Measurements from ENCODE around the gene NSD1.

Gene NSD1

DNA sequence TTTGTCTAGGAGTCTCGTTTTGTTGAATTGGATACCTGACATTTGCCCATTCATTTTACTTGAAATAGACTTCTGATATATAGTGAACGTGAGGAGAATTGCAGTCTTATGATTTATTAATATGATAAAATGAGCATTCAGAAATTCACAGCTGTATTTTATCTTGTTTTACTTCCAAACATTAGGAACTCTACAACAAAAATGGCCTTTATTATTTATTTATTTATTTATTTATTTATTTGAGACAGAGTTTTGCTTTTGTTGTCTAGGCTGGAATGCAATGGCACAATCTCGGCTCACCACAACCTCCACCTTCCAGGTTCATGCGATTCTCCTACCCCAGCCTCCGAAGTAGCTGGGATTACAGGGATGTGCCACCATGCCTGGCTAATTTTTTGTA, 108.7 kb downstream of the NSD1 start:
- no peak for TF ChIP-seq FOXP2 (optimal IDR thresholded peaks at IDR 0.05; ENCODE audit: borderline replicate concordance, extremely low read depth, extremely low read length, insufficient read depth)
- TF ChIP-seq, protein P1, sequence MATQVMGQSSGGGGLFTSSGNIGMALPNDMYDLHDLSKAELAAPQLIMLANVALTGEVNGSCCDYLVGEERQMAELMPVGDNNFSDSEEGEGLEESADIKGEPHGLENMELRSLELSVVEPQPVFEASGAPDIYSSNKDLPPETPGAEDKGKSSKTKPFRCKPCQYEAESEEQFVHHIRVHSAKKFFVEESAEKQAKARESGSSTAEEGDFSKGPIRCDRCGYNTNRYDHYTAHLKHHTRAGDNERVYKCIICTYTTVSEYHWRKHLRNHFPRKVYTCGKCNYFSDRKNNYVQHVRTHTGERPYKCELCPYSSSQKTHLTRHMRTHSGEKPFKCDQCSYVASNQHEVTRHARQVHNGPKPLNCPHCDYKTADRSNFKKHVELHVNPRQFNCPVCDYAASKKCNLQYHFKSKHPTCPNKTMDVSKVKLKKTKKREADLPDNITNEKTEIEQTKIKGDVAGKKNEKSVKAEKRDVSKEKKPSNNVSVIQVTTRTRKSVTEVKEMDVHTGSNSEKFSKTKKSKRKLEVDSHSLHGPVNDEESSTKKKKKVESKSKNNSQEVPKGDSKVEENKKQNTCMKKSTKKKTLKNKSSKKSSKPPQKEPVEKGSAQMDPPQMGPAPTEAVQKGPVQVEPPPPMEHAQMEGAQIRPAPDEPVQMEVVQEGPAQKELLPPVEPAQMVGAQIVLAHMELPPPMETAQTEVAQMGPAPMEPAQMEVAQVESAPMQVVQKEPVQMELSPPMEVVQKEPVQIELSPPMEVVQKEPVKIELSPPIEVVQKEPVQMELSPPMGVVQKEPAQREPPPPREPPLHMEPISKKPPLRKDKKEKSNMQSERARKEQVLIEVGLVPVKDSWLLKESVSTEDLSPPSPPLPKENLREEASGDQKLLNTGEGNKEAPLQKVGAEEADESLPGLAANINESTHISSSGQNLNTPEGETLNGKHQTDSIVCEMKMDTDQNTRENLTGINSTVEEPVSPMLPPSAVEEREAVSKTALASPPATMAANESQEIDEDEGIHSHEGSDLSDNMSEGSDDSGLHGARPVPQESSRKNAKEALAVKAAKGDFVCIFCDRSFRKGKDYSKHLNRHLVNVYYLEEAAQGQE (IDR thresholded peaks at IDR 0.05; ENCODE audit: insufficient read depth in 1 of 2, low read depth in 2 of 2, low read length in 2 of 2), result no peak
- TF ChIP-seq SIN3A (IDR thresholded peaks at IDR 0.05; ENCODE audit: borderline replicate concordance, insufficient read depth, low read length), result no peak
- TF ChIP-seq TAF1 (IDR thresholded peaks at IDR 0.05; ENCODE audit: borderline replicate concordance, insufficient read depth, low read length), result no peak
- TF ChIP-seq POLR2AphosphoS5 (IDR thresholded peaks at IDR 0.05; ENCODE audit: low read depth, low read length), result no peak

DNA sequence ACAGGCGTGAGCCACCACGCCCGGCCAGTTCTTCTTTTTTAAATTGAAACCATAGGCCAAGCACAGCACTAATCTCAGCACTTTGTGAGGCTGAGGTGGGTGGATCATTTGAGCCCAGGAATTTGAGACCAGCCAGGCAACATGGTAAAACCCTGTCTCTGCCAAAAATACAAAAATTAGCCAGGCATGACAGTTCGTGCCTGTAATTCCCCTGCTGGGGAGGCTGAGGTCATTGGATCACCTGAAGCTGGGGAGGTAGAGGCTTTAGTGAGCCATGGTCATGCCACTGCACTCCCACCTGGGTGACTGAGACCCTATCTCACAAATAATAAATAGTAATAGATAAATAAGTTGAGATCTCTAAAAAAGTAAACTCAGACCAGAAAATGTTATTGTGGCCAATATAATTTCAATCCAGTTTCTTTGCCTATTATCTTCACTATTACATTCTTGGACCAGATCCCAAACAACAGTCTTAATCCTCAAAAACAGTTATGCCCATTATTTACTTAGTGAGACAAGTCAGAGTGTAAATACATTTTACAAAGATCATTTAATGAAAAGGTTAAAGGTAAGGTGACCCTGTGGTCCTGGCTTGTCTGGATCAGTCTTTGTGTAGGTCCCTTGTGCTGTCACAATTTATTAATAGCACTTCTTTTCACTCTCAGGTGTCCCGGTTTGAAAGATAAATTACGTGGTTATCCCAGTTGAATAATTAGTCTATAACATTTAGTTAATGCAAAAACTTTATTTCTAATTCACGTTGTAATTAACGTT, 116.4 kb downstream of the NSD1 start:
- no peak for TF ChIP-seq POLR2AphosphoS5 (IDR thresholded peaks at IDR 0.05; ENCODE audit: low read depth, low read length)
- TF ChIP-seq FOXP2 (optimal IDR thresholded peaks at IDR 0.05; ENCODE audit: borderline replicate concordance, extremely low read depth, extremely low read length, insufficient read depth), result no peak
- TF ChIP-seq, protein P1 (IDR thresholded peaks at IDR 0.05; ENCODE audit: insufficient read depth in 1 of 2, low read depth in 2 of 2, low read length in 2 of 2), result no peak
- no peak for TF ChIP-seq TAF1 (IDR thresholded peaks at IDR 0.05; ENCODE audit: borderline replicate concordance, insufficient read depth, low read length)
- no peak for TF ChIP-seq SIN3A (IDR thresholded peaks at IDR 0.05; ENCODE audit: borderline replicate concordance, insufficient read depth, low read length)

DNA sequence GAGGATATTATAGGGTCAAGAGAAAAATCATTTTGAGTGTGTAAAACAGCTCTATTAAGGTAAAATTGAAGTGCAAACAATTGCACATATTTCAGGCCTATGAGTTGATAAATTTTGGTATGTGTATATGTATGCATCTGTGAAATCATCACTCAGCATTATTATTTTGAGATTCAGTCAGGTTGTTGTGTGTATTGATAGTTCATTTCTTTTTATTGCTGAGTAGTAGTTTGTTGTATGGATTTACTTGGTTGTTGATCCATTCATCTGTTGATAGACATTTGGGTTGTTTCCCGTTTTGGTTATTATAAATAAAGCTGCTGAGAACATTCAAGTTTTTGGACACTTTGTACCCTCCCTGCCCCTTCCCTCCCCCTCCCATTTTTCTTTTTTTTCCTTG, 119.7 kb downstream of the NSD1 start:
- TF ChIP-seq SIN3A (IDR thresholded peaks at IDR 0.05; ENCODE audit: borderline replicate concordance, insufficient read depth, low read length) (no peak), FOXP2 (optimal IDR thresholded peaks at IDR 0.05; ENCODE audit: borderline replicate concordance, extremely low read depth, extremely low read length, insufficient read depth) (no peak), TAF1 (IDR thresholded peaks at IDR 0.05; ENCODE audit: borderline replicate concordance, insufficient read depth, low read length) (no peak)
- TF ChIP-seq, protein P1 (IDR thresholded peaks at IDR 0.05; ENCODE audit: insufficient read depth in 1 of 2, low read depth in 2 of 2, low read length in 2 of 2), result no peak

DNA sequence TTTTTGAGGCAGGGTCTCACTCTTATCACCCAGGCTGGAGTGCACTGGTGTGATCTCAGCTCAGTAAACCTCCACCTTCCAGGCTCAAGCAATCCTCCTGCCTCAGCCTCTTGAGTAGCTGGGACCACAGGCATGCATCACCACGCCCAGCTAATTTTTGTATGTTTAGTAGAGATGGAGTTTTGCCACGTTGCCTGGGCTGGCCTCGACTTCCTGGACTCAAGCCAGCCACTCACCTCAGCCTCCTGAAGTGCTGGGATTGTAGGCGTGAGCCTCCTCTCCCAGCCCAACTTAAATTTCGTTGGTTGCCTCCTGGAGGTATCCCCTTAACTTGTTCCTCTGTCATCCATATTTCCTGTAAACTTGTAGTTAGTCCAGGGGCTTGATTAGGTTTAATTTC, 122.7 kb downstream of the NSD1 start:
- no peak for TF ChIP-seq POLR2AphosphoS5 (IDR thresholded peaks at IDR 0.05; ENCODE audit: low read depth, low read length)
- TF ChIP-seq SIN3A (IDR thresholded peaks at IDR 0.05; ENCODE audit: borderline replicate concordance, insufficient read depth, low read length), result no peak
- TF ChIP-seq, protein P1 (IDR thresholded peaks at IDR 0.05; ENCODE audit: insufficient read depth in 1 of 2, low read depth in 2 of 2, low read length in 2 of 2), result no peak
- TF ChIP-seq FOXP2 (optimal IDR thresholded peaks at IDR 0.05; ENCODE audit: borderline replicate concordance, extremely low read depth, extremely low read length, insufficient read depth), result no peak
- TF ChIP-seq TAF1 (IDR thresholded peaks at IDR 0.05; ENCODE audit: borderline replicate concordance, insufficient read depth, low read length), result no peak

Measured in PFSK-1 (cell line).